AG10803 (cell line): ENCODE measurements around the gene ENTREP1.
"Not testable (repeated sequence)": the region's sequence is repeated elsewhere in the genome, so short reads cannot be mapped to it uniquely, and the experiment has no call there.

Experiments used
- DNase-seq: peaks from one replicate; pipeline ENCODE4 v3.0.0; 2010; ENCODE audit warnings: low read depth
- H3K4me3 ChIP-seq: 2 replicates; pipeline ENCODE4 v1.5.1; 2011; ENCODE audit warnings: mild to moderate bottlenecking, low read length, control low read depth
- TF ChIP-seq, protein P1 (sequence below): conservative IDR thresholded peaks from 2 replicates; pipeline ENCODE4 v1.5.1; 2011; ENCODE audit warnings: mild to moderate bottlenecking, low read length, control low read depth, inconsistent platforms

The ENTREP1 gene

DNA sequence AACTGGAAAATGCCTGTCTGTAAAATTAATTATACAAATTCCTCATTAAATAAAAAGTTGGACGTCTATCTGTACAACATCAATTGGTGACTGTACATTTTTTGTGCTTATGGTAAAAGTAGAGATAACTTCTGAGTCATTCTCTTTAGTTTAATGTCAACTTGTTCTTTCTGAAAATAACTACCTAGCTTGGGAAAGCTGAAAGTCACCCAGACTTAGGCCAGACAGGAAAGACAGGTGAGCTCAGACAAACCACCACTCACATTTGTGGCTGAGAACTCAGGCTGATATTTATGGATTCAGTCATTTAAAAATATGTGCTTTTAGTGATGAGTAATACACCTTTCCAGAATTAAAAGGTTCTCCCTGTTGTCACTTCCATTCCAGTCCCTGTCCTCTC, 31.9 kb upstream of the ENTREP1 start:
- H3K4me3 ChIP-seq: no peak overlapping the region
- TF ChIP-seq, protein P1, sequence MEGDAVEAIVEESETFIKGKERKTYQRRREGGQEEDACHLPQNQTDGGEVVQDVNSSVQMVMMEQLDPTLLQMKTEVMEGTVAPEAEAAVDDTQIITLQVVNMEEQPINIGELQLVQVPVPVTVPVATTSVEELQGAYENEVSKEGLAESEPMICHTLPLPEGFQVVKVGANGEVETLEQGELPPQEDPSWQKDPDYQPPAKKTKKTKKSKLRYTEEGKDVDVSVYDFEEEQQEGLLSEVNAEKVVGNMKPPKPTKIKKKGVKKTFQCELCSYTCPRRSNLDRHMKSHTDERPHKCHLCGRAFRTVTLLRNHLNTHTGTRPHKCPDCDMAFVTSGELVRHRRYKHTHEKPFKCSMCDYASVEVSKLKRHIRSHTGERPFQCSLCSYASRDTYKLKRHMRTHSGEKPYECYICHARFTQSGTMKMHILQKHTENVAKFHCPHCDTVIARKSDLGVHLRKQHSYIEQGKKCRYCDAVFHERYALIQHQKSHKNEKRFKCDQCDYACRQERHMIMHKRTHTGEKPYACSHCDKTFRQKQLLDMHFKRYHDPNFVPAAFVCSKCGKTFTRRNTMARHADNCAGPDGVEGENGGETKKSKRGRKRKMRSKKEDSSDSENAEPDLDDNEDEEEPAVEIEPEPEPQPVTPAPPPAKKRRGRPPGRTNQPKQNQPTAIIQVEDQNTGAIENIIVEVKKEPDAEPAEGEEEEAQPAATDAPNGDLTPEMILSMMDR: no peak
- no peak for DNase-seq

DNA sequence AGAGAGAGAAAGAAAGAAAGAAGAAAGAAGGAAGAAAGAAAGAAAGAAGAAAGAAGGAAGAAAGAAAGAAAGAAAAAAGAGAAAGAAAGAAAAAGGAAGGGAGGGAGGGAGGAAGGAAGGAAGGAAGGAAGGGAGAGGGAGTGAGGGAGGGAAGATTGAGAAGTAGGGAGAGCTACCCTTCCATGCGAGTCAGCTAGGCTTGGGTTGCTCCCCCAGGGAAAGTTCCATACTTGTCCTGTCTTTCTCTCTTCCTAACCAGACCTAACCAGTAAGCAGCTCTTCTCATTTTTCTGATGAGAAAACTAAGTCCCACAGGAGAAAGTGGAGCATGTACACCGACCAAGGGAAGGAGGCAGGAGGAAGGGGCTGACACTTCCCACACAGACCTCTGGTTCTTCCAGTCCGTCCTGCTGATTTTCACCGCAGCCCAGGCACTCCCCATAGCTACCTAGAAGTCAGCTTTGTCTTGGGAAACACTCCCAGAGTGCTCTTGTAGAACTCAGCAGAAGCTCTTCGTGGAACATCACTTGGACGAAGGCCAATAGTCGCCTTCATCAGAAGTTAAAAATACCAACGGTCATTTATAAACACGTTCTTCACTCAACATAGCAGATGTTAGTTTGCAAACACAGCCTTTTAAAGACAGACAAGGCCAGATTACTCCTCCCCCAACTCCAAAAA, 29.0 kb upstream of the ENTREP1 start:
- peak; percentile 2 for DNase-seq
- TF ChIP-seq, protein P1: no peak
- no peak overlapping the region for H3K4me3 ChIP-seq

DNA sequence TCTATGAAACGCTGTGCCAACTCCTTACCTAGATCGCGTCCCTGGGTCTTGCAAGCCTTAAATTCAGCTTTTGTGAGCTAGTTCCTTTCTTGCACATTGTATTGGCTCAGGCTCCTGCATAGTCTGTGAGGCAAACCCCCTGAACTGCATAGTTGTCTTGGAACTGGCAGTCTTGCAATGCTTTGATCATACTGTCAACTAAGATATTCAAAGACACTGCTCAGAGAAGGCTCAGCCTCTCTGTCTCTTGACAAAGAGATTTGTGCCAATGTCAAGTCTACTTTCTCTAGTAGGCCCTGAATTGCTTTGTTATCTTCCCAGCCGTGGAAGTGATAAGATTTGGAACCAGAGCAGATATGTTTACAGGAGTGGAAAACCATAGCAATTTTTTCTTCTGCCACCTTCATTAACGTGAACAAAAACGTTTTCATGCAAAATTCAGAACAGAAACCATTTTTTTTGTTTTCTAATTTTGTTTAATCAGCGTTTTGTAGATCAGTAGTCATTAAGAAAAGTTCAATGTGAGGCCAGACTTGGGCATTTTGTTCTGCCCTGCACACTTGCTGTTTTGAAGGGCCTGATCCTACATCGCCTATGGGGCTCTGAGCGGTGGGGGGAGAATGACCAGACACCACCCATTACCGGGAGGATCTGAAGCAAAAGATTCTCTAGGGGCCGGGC, 27.6 kb upstream of the ENTREP1 start:
- DNase-seq: no peak
- H3K4me3 ChIP-seq: no peak overlapping the region
- TF ChIP-seq, protein P1: no peak

DNA sequence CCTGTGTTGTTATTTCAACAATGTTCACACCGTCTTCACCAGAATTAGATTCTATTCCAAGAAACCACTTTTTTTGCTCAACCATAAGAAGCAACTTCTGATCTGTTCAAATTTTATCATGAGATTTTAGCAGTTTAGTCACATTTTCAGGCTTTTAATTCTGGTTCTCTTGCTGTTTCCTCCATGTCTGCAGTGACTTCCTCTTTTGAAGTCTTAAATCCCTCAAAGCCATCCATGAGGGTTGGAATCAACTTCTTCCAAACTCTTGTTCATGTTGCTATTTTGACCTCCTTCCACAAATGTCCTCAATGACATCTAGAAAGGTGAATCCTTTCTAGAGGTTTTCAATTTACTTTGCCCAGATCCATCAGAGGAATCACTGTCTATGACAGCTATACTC, 25.7 kb upstream of the ENTREP1 start:
- TF ChIP-seq, protein P1: no peak
- no peak overlapping the region for H3K4me3 ChIP-seq
- DNase-seq: no peak

DNA sequence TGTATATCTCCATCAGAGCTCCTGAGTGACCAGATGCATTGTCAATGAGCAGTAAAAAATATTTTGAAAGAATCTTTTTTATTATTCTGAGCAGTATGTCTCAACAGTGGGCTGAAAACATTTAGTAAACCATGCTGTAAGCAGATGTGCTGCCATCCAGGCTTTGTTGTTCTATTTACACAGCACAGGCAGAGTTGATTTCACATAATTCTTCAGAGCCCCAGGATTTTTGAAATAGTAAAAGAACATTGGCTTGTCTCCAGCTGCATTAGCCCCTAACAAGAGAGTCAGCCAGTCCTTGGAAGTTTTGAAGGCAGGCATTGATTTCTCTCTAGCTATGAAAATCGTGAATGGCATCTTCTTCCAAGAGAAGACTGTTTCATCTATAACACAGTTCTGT, 25.2 kb upstream of the ENTREP1 start:
- TF ChIP-seq, protein P1: no peak
- no peak overlapping the region for H3K4me3 ChIP-seq
- peak; percentile 15 for DNase-seq

DNA sequence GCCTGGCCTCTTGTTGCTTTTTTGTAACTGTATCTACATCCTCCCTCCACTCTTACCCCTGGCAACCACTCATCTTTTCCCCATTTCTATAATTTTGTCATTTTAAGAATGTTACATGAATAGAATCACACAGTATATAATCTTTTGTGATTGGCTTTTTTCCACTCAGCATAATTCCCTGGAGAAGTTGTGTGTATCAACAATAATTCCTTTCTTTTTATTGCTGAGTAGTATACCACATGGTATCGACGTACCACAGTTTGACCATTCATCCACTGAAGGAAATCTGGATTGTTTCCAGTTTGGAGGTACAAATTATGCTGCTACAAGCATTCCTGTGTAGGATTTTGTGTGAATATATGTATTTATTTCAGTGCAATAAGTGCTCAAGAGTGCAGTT, 21.7 kb upstream of the ENTREP1 start:
- TF ChIP-seq, protein P1: no peak
- no peak for DNase-seq
- no peak overlapping the region for H3K4me3 ChIP-seq

DNA sequence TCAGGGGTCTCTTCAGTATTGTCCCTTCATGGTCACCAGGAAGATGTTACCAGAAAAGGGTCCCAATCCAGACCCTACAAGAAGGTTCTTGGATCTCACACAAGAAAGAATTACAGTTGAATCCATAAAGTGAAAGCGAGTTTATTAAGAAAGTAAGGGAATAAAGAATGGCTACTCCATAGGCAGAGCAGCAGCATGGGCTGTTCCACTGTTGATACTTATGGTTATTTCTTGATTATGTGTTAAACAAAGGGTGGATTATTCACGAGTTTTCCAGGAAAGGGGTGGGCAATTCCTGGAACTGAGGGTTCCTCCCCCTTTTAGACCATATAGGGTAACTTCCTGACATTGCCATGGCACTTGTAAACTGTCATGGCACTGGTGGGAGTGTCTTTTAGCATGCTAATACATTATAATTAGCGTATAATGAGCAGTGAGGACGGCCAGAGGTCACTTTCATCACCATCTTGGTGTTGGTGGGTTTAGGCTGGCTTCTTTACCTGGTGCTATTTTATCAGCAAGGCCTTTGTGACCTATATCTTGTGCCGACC, 18.0 kb upstream of the ENTREP1 start:
- DNase-seq: not testable (repeated sequence)

More for the DNA sequence above, 18.0 kb upstream of the ENTREP1 start:
- H3K4me3 ChIP-seq: not testable (repeated sequence)
